Fibroblast of the conjunctiva (primary cell): ENCODE measurements around the gene ARHGAP42.
"Not testable (repeated sequence)": the region's sequence is repeated elsewhere in the genome, so short reads cannot be mapped to it uniquely, and the experiment has no call there.

Experiments used
- DNase-seq: peaks from one replicate; pipeline ENCODE4 v3.0.0-alpha.2; 2010; ENCODE audit warnings: low read depth

The ARHGAP42 gene

DNA sequence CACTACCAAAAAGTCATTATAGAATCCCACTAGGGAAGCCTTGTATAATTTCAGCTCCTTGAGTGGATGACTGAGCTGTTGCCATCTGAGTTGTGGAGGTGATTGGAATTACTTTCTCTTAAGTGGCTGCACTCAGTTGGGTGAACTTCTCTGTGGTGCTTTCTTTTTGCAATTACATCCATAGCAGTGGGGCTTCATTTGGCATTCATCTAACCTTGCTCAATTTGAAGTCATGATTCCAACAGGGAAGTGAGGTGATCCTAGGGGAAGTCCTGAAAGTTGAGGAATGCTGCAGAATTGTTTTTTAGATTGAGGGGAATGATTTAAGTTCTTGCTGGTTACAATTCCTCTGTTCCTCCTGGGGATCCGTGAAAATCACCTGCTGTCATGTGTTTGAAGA is 39.6 kb downstream of the ARHGAP42 start:
- no peak for DNase-seq

DNA sequence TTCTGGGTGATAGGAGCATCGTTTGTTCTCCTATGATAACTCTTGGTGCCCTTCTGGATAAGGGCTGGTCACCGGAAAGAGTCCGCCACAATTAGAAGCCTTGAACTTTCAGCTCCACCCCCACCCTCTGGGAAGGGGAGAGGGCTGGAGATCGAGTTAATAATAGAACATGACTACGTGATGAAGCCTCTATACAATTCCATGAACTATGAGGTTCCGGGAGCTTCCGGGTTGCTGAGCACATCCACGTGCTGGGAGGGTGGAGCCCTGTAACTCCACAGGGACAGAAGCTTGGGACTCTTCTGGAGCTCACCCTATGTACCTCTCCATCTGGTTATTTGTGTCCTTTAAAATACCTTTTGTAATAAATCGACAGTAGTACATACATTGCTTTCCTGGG is 40.3 kb downstream of the ARHGAP42 start:
- no peak for DNase-seq

DNA sequence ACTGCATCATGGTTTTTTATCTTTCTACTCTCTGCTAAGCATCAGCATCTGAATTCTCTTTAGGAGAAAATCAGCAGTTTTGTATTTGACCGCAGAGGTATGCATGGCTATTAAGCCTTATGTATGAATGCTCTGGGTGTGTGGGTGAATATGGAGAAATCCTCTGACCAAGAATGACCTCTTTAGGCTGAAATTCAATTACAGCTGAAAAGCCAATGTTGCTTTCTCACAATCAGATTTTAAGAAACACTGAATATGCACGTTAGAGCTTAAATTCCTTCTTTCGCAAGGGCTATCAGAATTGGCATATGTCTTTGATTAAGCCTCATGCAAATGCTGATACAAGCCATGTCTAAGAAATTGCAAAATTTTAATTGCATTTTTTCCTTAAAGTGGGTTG is 43.2 kb downstream of the ARHGAP42 start:
- peak; percentile 68 for DNase-seq

DNA sequence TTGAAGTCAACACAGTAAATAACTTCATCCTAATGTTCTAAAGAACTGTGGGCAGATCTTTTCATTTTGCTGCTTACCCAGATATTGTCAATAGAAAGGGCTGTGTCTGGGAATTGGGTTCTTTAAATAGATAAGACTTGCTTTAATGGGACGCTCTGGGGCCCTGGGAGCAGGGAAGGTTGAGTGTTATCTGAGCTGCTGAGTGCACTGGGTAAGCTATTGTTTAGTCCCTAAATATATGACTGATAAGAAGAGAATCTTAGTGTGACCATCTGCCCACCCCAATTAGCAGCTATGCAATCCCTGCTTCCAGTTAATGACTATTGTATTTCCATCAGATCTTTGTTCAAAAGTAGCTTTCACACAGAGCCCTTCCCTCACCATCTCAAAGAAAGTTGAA is 44.4 kb downstream of the ARHGAP42 start:
- no peak for DNase-seq

DNA sequence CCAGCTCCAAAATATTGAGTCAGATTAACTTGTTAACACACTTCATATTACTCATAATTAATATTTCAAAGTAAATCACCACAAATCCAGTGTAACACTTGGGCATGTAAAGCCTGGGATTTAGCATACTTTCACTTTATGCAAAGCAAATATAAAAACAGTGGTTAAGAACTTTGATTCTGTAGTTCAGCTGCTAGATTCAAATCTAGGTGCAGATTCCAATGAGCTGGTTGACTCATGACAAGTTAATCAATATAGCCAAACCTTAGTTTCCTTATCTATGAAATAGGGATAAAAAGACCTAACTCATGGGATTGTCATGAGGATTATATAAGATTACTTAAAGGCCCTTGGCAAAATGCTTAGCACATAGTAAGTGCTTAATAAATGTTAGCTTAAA is 45.9 kb downstream of the ARHGAP42 start:
- DNase-seq, result no peak

DNA sequence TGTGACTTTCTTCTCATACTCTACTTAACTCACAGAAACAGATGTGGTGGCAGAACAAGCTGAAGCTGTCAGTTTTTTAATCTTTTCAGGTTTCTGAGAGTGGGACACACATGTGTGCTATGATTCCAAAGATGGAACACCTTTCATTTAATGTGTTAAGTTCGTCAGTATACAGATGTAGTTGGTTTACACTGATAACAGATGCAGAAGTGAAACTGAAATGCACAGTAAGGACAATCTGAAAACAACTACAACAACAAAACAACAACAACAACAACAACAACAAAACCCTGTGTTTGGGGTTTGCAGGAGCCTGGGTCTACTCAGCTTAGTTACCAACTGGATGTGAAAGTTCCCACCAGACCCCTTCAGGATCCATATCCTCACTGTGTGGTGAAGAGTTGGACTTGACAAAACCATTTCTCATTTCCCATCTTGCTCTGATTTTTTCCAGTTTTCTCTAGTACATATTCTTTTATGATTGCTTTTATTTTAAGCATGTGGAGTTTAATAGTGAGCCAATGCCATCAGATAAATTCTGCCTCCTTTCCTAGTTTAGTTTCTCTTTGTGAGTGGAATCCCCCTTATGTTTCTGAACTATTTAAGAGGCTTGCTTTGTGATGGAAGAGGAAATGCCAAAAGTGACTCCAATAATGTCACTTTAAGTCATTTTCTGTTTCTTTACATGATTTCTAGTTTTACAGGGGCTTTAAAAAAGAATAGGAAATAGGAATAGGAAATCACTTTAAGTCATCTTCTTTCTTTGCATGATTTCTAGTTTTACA is 47.8 kb downstream of the ARHGAP42 start:
- no peak for DNase-seq

DNA sequence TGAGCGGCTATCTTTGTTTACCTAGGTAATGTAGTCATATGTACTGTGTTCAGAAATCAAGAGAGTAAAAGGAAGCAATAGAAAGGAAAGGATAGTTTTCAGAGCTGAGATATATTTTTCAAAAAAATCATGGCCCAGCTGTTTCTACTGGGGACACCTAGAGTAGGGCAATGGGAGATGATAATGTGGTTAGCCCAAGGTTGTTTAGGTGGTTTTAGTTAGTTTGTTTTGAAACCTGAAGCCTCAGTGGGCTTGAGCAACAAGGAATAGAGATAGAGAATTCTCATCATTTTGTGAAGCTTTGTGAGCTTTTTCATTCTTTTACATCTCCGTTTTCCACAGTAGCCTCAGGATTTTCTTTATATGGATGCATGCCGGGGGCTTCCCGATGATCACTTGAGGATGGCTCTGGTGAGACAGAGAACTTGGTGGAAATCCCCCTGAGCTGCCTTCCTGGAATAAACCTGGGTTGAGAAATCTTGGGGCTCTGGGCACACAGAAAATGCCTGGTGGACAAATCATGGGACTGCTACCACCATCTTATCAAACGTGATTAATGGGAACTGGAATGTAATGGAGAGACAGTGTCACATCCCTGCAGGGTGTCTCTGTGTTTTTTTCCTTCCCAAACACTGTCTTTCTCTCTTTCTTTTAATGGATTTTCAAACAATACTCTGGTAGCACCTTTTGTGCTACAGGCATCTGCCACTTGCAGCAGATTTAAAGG is 49.0 kb downstream of the ARHGAP42 start:
- no peak for DNase-seq

DNA sequence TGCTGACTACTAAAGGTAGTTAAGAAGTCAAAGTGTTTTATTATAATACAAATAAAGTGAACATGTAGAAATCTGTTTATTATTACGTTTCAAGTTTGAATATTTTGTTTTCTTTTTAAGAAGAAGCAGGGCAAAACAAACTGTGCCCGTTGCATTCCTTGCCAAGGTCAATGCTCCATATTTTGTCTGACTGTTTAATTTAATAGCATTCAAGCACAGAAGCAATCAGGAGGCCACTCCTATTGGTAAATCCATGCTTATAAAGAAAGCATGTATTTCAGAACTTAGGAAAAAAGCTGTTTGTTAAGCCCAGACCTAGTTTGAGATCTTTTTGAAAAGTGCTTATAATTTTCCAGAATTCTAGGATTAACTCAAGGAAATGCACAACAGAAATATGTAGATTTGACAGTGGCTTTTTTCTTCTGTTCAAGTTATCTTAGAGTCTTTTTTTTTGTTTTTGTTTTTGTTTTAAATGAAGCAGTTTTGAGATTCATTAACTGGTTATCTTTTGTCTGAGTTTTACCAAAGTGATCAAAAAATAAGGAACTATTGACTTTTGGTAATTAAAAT is 51.7 kb downstream of the ARHGAP42 start:
- no peak for DNase-seq

DNA sequence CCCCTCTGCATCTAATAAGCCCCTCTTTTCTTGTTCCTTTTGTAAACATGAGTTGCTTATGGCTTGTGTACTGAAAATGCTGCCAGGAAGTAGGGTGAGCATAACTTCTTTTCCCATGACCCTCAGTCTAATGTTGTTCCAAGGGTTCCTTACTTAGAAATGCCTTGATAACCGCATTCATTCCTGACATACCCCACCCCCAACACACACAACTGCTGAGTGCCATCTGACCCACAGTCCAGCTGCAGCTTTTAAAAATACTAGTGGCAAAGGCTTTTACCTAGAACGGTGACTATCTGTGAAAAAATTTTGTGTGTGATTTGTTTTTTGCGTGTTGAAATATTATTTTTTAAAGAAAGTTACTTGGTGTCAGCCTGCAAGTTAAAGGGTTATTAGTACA is 52.6 kb downstream of the ARHGAP42 start:
- peak; percentile 18 for DNase-seq

DNA sequence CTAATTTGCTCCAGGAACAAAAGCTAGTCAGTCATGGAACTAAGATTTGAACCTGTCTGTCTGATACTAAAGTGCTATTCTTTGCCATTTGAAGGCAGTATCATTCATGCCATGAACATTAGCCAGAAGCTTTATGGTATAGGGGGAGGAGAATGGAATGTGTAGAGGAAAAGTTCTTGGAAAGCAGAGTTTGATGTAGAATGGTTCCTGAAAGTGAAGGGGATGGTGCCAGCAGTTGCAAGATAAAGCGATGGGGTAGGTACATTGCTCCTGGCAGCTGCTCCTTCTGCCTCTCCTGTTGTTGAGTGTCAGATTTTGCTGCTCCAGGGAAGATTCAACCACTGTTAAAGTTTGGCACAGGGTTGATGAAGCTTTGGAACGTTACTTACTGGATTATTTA is 53.4 kb downstream of the ARHGAP42 start:
- no peak for DNase-seq

DNA sequence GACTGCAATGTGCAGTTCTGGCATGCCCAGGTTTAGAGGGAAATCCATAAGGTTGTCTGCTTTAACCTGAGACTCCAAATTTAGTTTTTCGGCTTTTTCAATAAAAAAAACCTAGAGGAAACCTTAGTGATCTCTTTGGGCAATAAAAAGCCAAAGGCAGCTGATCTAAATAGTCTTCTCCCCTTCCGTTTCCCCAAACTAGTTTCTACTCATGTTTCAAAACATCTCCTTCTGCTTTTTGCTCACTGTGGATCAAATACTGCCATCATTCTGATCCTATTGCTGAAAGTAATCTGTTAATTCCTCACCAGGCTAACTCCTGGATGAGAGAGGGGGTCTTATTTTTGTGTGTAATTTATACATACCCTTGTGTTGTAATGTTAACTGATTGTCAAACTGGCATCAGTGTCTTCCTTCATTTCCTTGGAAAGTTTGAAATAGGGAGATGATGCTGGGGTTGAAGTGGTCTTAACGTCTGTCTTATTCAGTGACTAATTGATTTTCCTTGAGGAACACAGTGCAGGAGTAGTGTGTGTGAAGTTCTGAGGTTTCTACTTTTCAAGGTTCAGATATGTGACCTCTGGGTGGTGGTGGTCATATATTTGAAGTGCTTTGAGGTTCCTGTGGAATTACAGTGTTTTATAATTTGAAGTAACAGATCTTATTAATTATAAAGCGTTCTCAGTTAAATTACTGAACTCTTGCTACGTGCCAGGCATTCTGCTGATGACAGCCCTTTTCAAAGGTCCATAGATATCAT is 55.0 kb downstream of the ARHGAP42 start:
- no peak for DNase-seq

DNA sequence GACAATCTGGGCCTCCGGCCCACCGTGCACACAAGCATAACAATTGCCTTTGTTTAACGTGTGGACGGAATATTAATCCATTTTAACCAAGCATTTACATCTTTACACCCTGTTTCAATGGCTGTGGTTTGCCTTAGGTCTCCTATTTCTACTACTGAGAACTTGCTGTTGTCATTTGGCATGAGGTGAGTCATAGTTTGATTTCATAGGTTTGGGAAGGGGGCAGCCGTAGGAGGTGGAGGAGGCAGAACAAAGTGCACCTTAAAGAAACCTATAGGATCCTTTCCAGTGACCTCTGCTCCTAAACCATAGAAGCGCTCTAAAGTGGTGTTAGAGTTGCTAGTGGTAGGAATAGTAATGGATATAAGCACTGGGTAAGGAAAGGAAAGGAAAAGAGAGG is 59.4 kb downstream of the ARHGAP42 start:
- no peak for DNase-seq

DNA sequence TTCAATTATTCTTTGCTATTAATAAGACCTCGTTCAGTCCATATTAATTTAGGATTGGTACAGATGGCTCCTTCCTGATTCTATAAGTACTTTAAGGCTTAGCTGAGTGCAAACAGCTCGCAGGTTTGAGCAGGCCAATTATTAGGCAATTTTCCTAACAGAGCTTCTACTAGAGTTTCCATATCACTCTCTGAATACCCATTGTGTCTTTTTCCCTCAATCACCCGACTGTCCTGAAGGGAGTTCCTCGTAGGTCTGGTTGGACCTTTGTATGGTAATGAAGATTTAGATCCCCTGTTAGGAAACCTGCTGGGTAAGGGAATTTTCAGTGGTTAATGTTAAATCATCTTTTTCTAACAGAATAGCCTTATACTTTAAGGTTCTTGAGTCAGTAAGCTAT is 61.1 kb downstream of the ARHGAP42 start:
- DNase-seq, result no peak

DNA sequence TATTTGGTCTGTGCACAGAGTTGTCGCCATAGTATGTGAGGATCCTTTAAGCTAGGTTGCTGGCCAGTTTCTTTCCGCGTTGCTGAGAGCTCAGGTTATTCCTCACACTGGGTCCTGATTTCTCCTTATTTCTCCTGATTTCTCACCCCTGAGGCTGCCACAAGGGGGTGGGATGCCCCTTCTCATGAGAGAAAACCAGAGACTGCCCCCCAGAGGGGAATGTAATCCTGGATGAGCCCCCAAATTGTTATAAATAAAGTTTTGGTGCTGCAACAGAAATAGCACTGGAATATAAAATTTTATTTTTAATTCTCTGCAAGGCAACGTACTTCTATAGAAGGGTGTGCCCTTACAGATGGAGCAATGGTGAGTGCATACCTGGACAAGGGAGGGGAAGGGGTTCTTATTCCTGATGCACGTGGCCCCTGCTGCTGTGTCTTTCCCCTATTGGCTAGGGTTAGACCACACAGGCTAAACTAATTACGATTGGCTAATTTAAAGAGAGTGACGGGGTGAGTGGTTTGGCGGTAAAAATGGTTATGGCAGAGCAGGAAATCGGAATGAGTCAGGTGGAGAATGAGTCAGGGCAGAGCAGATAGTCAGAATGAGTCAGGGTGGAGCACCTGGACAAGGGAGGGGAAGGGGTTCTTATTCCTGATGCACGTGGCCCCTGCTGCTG is 62.9 kb downstream of the ARHGAP42 start:
- DNase-seq, result not testable (repeated sequence)

DNA sequence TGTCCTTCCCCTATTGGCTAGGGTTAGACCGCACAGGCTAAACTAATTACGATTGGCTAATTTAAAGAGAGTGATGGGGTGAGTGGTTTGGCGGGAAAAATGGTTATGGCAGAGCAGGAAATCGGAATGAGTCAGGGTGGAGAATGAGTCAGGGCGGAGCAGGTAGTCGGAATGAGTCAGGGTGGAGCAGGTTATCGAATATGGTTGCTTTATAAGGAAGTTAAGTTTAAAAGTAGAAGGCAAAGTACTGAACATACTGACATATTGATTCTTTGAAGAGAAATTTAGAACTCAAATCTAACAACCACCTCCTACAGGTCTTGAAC is 63.4 kb downstream of the ARHGAP42 start:
- DNase-seq, result not testable (repeated sequence)

DNA sequence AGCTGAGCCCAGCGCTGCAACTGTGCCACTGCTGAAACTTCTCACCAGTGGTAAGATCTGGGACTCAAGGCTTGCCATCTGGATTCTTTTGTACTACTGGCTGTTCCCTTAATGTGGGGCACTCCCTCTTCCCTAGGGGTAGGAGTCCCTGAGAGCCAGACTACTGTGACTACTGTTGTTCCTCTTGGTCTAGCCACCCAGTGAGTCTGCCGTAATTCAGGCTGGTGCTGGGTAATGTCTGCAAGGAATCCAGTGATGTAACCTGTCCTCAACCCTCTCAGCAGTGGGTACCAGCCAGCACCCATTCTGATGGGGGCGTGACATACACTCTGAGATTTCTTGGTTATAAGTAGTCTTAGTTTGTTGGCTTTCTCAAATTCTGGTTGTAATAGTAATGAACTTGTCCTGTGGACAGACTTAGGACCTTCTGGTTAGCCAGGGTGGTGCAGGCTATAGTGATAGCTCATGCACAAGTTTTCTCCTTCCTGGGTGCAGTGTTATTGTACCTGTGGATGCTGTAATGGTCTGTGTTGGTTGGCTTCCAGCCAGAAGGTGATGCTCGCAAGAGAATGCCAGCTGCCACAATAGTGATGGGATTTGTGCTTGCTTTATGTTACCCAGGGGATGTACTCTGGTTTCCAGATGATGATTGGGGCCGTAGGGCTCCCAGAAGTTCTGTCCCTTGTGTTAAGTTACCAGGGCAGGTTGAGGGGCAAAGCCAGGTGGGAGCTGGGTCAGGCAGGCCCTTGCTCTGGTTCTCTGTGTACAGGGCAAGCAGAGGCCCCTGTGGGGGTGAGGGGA is 65.5 kb downstream of the ARHGAP42 start:
- DNase-seq, result no peak

DNA sequence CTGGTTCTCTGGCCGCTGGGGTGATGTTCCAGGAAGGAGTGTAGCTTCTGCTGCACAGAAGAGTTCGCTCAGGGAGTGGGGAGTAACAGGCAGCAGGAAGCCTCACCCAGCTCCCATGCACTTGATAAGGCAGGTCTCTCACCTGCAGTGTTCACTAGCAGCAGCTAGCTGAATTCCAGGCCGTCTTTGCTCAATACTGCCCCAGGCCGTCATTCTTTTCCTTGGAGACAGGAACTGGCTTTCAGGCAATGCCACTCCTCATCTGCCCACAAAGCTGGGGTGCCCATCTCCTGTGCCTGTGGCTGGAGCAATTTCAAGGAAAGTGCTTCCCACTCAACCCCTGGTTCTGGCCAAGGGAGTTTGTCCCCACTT is 66.1 kb downstream of the ARHGAP42 start:
- DNase-seq, result no peak

DNA sequence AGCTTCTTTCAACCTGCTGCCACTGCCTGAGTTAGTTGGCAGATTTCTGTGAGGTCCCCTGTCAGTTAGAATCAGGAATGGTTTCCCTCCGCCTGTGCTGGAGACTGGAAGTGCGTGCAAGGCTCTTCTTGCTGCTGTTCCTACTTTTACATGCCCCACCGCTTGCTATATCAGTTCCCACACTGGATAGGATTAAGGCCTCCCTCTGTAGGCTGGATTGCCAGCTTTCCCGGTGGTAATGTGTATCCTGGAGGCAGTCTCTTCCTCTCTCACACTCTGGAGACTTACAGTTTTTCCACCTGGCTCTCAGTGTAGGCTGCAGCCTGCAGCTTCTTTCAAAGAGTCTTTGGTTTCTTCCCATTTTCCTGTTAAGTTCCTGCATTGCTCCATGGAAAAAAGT is 66.5 kb downstream of the ARHGAP42 start:
- no peak for DNase-seq

DNA sequence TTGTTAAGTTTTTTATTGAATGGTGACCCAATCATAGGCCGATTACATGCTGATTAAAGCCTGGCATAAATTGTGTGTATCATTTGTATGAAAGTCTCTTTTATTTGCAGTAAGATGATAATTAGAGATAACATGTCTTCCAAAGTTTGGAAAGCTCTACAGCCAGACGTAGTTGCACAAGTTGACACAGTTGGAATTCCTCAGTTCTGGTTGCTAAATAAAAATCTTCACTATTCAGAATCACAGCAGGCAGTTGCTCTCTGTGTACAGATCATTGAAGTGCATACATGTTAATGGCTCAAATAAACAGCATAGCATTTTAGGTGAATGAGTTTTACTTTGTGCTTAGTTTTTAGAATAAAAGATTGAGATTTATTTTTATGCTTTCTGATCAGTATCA is 69.5 kb downstream of the ARHGAP42 start:
- DNase-seq, result no peak

DNA sequence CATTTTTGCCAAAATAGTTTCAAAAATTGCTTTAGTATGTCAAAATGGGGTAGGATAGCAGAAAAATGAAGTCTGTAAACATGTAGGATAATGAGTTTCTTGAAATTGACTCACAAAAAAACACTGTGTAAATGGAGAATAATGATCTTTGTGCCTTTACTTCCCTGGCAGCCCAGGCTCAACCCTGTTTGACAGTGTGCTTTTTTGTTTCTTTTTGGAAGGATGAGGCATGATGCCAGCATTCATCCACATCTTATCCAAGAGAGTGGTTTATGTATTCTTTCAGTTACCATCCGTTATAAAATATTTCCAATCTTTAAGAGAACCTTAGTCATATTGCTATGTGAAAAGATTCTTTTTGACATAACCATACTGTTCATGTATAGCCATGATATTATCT is 70.6 kb downstream of the ARHGAP42 start:
- DNase-seq, result no peak

DNA sequence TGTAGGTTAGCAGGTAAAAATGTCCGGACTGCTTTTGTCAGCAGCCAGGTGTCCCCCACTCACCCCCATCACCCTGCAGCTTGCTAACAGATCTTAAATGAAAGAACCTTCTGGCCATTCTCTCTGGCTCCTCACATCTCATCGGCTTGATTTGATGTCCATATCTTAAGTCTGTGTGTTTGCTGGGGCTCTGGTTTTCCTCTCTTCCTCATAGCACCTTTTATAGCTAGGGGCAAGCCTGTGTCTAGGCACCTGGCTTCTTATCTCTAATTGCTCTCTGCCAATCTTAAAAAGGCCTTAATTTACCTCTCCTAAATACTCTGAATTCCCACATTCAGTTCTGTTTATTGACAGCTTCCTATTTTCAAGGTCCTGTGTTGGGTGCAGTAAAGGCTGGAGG is 72.0 kb downstream of the ARHGAP42 start:
- no peak for DNase-seq
